ENCODE data around the gene SHISA9. TPM values are rescaled to one million over a fixed set of nuclear protein-coding genes. Genes with fewer than 3 reads are reported as not detected.

SHISA9 gene
- total RNA-seq, 1 donor from 2014 or later = not detected

GRCh38 chr16:13012601-13013000, 111.2 kb downstream of the SHISA9 start:
- Histone ChIP-seq H3K36me3 (no peaks in the 10 kb centered on the region), H3K27me3 (no peaks in the 10 kb centered on the region), H3K9me3 (no peaks in the 10 kb centered on the region), H3K27ac (no peak overlapping the region), H3K4me1 (no peaks in the 10 kb centered on the region), H3K4me3 (no peak overlapping the region)
- TF ChIP-seq CTCF (IDR thresholded peaks at IDR 0.05) = no peak
- intact Hi-C loops (cut with DNase I) = no loop called here
- DNase-seq = no peak
- ATAC-seq = no peak

GRCh38 chr16:13013043-13013442, 111.6 kb downstream of the SHISA9 start:
- no peak for DNase-seq
- no peak for TF ChIP-seq CTCF (IDR thresholded peaks at IDR 0.05)

GRCh38 chr16:13014476-13014875, 113.1 kb downstream of the SHISA9 start:
- H3K9me3 ChIP-seq = no peaks in the 10 kb centered on the region
- intact Hi-C loops (cut with DNase I) = no loop called here
- H3K4me3 ChIP-seq = no peak overlapping the region
- H3K36me3 ChIP-seq = no peaks in the 10 kb centered on the region
- ATAC-seq = no peak
- no peaks in the 10 kb centered on the region for H3K4me1 ChIP-seq
- no peak for DNase-seq
- no peak for TF ChIP-seq CTCF (IDR thresholded peaks at IDR 0.05)
- no peak overlapping the region for H3K27ac ChIP-seq
- H3K27me3 ChIP-seq = no peaks in the 10 kb centered on the region

More at GRCh38 chr16:13013043-13013442, 111.6 kb downstream of the SHISA9 start:
- Histone ChIP-seq H3K9me3 (no peaks in the 10 kb centered on the region), H3K4me1 (no peaks in the 10 kb centered on the region), H3K27ac (no peak overlapping the region), H3K27me3 (no peaks in the 10 kb centered on the region), H3K4me3 (no peak overlapping the region), H3K36me3 (no peaks in the 10 kb centered on the region)
- ATAC-seq = no peak
- intact Hi-C loops (cut with DNase I) = no loop called here

GRCh38 chr16:13018026-13018425, 116.6 kb downstream of the SHISA9 start:
- no peak for DNase-seq
- intact Hi-C loops (cut with DNase I) = no loop called here
- H3K27ac ChIP-seq = no peak overlapping the region
- no peaks in the 10 kb centered on the region for H3K36me3 ChIP-seq
- H3K9me3 ChIP-seq = no peaks in the 10 kb centered on the region
- H3K4me1 ChIP-seq = no peaks in the 10 kb centered on the region
- no peak for ATAC-seq
- no peaks in the 10 kb centered on the region for H3K27me3 ChIP-seq
- TF ChIP-seq CTCF (IDR thresholded peaks at IDR 0.05) = no peak
- no peak overlapping the region for H3K4me3 ChIP-seq

- H3K4me3 ChIP-seq = no peak overlapping the region
- H3K36me3 ChIP-seq = no peaks in the 10 kb centered on the region
- ATAC-seq = no peak
- no peaks in the 10 kb centered on the region for H3K9me3 ChIP-seq
- H3K27me3 ChIP-seq = no peaks in the 10 kb centered on the region
- TF ChIP-seq CTCF (IDR thresholded peaks at IDR 0.05) = no peak
- no peak overlapping the region for H3K27ac ChIP-seq
- DNase-seq = no peak
- intact Hi-C loops (cut with DNase I) = no loop called here
- H3K4me1 ChIP-seq = no peaks in the 10 kb centered on the region
Measured at GRCh38 chr16:13021996-13022395, 120.6 kb downstream of the SHISA9 start.

- no peak overlapping the region for H3K27ac ChIP-seq
- intact Hi-C loops (cut with DNase I) = no loop called here
- H3K27me3 ChIP-seq = no peaks in the 10 kb centered on the region
- ATAC-seq = no peak
- no peak for DNase-seq
- no peaks in the 10 kb centered on the region for H3K36me3 ChIP-seq
- H3K4me3 ChIP-seq = no peak overlapping the region
- no peaks in the 10 kb centered on the region for H3K4me1 ChIP-seq
- H3K9me3 ChIP-seq = no peaks in the 10 kb centered on the region
- no peak for TF ChIP-seq CTCF (IDR thresholded peaks at IDR 0.05)
Measured at GRCh38 chr16:13029786-13030185, 128.4 kb downstream of the SHISA9 start.

Measured in upper lobe of right lung (tissue), 1 donor.